ENCODE measurements around the gene RHEB. TPM values are rescaled to one million over a fixed set of nuclear protein-coding genes. Genes with fewer than 3 reads are reported as not detected.

Gene RHEB
- total RNA-seq, 1 donor from 2014 or later = 114 TPM

- peak; percentile 54 for DNase-seq (ENCODE audit: low read depth)
Observed at GRCh38 chr7:151472644-151473380, 46.9 kb downstream of the RHEB start.

- no peak for DNase-seq (ENCODE audit: low read depth)
Observed at GRCh38 chr7:151470711-151471110, 49.0 kb downstream of the RHEB start.

GRCh38 chr7:151469281-151469680 is 50.4 kb downstream of the RHEB start:
- no peak for DNase-seq (ENCODE audit: low read depth)

GRCh38 chr7:151468217-151469018 is 51.3 kb downstream of the RHEB start:
- no peak for DNase-seq (ENCODE audit: low read depth)

GRCh38 chr7:151465169-151465568 is 54.5 kb downstream of the RHEB start:
- no peak for DNase-seq (ENCODE audit: low read depth)

GRCh38 chr7:151462306-151462779 is 57.4 kb downstream of the RHEB start:
- DNase-seq (ENCODE audit: low read depth) = no peak

GRCh38 chr7:151461942-151462230 is 57.8 kb downstream of the RHEB start:
- DNase-seq (ENCODE audit: low read depth) = no peak

- no peak for DNase-seq (ENCODE audit: low read depth)
Observed at GRCh38 chr7:151461096-151461941, 58.4 kb downstream of the RHEB start.

GRCh38 chr7:151460474-151460855 is 59.2 kb downstream of the RHEB start:
- DNase-seq (ENCODE audit: low read depth) = no peak

GRCh38 chr7:151459726-151460473 is 59.8 kb downstream of the RHEB start:
- DNase-seq (ENCODE audit: low read depth) = peak; percentile 90

- no peak for DNase-seq (ENCODE audit: low read depth)
Observed at GRCh38 chr7:151457534-151457933, 62.2 kb downstream of the RHEB start.

GRCh38 chr7:151456782-151457181 is 62.9 kb downstream of the RHEB start:
- no peak for DNase-seq (ENCODE audit: low read depth)

GRCh38 chr7:151456276-151456675 is 63.4 kb downstream of the RHEB start:
- no peak for DNase-seq (ENCODE audit: low read depth)

GRCh38 chr7:151455690-151456089 is 64.0 kb downstream of the RHEB start:
- no peak for DNase-seq (ENCODE audit: low read depth)

- no peak for DNase-seq (ENCODE audit: low read depth)
Observed at GRCh38 chr7:151454932-151455530, 64.7 kb downstream of the RHEB start.

GRCh38 chr7:151454305-151454704 is 65.4 kb downstream of the RHEB start:
- no peak for DNase-seq (ENCODE audit: low read depth)

- no peak for DNase-seq (ENCODE audit: low read depth)
Observed at GRCh38 chr7:151453326-151453791, 66.3 kb downstream of the RHEB start.

GRCh38 chr7:151452680-151453325 is 66.9 kb downstream of the RHEB start:
- no peak for DNase-seq (ENCODE audit: low read depth)

- no peak for DNase-seq (ENCODE audit: low read depth)
Observed at GRCh38 chr7:151451626-151452571, 67.8 kb downstream of the RHEB start.
